ENCODE results near the gene SF1. TPM values are rescaled to one million over a fixed set of nuclear protein-coding genes. Genes with fewer than 3 reads are reported as not detected.
A peak's percentile ranks its signal among the peaks of the same experiment; 100 is the strongest.

Gene SF1
- total RNA-seq, 1 donor from 2014 or later = 120 TPM

DNA sequence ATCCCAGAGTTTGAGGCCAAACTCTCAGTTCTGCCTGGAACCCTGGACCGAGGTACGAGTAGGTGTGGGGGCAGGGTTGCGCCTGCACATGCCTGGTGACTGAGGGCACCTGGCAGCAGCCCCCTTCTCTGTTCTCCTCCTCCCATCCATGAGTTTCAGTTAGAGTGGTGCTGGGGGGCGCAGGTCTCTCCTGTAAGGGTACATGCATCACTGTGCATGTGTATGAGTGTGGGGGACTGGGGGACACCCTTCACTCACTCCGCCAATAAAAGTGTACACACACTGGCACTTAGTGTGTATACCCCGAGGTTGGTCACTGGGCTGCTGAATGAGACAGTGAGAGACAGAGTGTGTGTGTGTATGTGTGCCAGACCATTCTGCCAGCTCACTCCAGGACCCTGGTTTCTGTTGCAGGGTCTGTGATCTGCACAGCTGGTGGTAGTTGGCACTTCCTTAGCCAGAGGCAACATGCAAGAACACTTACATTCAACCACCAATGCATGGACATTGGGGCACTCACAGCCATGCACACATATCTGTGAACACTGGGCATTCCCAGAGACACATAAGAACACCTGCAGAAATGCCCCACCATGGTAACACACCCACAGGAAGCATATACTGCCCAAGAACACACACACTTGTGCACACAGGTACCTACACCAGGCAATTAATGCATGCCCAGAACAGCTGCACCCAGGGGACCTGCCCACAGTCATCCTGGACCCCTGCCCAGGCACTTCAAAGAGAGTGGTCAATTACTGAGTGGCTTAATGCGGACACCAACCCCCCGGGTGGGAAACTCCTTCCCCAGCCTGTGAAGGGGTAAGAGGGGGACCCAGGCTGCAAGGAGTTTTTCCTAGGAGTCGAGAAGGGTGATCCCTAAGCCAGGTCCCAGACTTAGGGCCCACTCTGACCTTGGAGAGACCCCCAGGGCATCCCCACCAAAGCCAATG lies 54.2 kb downstream of the SF1 start:
- no peak for DNase-seq (ENCODE audit: low spot score)

DNA sequence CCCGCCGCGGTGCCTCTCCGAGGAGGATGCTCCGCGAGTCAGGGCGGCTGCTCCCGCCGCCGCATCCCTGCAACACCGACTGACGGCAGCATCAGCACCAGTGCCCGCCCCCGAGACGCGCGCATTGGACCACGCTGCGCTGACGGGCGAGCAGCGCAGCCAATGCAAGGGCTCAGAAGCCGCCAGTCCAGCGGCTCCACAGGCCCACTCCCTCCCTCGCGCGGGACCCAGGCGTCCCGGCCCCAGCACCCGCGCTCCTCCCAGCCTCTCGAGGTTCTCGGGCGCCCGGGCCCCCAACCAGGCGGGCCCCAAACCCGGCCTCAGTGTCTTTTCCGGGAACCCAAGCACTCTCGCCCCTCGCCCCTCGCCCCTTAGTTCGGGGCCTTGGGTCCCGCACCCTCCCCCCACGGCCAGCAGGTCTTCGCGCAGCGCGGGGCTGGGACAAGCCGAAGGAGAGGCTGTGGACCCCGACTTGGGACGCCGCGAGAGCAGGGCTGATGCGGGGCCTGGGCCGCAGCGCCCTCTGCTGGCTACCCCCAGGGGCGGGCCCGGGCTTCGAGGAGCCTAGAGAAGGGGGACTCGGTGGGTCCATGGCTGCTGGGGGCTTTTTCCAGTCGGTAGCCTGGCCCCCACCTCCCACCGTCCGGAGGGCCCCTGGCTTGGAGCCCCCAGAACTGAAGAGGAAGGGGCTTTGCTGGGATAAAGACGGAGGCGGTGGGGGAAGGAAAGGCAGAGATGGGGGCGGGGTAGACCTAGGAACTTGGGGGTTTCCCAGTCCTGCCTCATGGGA lies 55.0 kb downstream of the SF1 start, which contains the start of gene NRXN2:
Gene NRXN2 (minus strand): TSS at position 81 of the 790 bp plus-strand sequence. CDS start 9,498 bp downstream, outside the sequence.
- DNase-seq (ENCODE audit: low spot score) = peak; percentile 84

DNA sequence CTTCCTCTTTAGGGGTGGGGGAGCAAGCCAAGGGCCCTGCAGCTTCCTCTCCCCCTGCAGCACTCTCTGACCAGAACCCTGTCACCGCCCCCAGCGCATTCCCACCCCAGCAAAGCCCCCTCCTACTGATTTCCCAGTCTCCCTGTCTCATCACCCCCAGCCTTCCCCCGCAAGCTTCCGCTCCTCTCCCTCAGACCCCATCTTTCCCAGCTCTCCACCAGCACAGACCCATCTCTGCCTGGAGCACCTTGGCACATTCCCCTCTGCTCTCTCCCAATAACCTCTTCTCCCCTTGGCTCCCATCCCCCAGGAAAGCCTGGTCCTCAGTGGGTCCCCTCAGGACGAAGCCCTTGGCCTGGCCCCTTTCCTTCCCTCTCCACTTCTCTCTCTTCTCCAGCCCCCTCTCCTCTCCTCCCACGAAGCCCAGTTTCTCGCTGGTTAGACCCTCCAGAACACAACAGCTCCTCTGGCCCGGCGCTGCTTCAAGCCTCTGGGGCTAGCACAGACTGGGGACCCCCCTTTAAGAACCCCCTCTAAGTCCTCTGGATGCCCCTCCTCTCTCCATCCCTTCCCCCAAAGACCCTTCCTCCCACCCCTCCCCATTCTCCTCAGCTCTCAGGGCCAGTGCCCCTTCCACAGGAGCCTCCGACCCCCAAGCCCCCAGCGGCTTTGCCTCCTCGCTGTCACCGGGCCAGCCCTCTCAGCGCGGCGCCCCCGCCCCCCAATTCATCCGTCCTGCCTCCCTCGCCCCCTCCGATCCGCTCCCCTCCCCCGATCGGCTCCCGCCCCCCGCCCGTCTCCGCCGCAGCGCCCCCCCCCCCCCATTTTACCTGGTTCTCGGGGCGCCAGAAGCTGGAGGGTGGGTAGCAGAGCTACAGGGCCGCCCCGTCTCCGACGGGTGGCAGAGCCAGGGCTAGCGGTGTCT lies 55.9 kb downstream of the SF1 start:
- DNase-seq (ENCODE audit: low spot score) = no peak

DNA sequence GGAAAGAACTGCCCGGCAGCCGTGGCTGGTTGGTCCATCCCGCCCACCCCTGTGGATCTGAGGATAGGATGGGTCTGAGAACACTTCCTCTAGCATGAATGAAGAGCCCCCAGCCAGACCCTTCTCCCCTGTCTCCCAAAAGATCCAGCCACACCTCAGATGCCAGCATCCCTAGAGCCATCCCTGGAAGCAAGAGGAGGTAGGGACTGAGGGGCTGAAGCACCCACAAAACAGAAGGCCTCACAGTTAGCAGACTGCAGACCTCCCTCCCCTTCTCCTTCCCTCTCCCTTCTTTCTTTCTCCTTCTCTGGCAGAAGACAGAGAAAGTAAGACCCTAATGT lies 57.0 kb downstream of the SF1 start:
- DNase-seq (ENCODE audit: low spot score) = no peak

DNA sequence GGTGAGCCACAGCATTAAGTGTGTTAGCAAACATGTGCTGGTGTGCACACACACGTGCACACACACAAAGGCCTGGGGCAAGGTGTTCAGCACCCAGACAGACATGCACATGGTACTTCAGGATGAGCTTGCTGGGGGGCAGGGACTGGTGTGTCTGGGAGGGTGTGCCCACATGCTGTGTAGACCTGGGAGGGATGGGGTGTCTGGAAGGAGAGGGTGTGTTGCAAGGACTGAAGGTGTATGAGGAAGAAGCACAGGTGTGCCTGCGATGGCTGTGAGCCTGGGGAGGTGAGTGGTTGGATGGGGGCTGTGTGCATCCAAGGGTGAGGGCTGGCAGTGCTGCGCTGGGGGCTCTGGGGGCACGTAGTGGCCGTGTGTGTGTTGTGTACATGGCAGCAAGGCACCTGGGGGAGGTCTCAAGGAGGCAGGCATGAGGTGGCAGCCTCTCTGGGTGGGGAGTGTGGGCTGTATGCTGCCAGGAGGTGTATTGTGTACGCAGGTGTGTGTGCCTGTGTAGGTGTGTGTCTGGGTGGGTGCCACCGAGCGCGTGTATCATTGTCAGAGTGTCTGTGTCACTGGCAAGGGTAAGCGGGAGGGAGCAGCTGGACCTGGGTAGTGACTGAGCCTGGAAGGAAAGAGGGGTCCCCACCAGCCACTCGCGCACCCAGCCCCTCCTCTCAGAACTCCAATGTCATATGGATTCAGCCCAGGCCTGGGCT lies 57.5 kb downstream of the SF1 start:
- no peak for DNase-seq (ENCODE audit: low spot score)

DNA sequence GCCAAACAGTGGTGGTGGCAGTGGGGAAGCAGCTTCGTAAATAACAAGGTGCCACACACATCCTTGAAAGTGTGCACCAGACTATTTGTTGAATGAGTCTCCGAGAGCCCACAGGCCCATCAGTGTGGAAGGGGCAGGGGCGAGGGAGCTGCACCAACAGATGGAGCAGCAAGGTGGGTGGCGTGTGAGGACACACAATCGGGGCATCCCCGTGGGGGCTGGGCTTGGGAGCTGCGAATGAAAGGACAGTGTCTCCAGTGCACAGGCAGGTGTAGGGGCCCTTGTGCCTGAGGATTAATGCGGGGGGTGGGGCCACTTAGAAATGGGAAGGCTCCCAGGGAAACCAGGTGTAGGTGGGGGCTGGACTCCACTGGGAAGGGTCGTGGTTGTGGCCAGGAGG lies 58.2 kb downstream of the SF1 start:
- DNase-seq (ENCODE audit: low spot score) = no peak

DNA sequence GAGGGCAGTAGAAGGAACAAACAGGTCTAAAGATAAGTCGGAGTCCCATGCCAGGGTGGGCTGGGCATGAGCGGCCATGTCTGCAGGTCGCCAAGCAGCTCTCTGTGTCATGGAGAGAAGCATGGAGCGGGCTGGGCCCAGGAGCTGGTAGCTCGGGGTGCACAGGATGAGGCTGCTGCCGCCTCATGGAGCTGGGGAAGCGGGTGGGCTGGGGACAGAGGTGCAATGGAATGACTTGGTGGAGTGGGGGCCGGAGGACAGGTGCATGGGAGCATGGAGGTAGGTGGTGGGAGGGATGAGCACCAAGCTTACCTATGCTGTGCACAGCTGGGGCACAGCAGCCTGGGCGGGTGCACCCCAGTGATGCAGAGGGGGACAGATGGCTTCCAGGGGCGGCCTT lies 58.9 kb downstream of the SF1 start:
- DNase-seq (ENCODE audit: low spot score) = no peak

DNA sequence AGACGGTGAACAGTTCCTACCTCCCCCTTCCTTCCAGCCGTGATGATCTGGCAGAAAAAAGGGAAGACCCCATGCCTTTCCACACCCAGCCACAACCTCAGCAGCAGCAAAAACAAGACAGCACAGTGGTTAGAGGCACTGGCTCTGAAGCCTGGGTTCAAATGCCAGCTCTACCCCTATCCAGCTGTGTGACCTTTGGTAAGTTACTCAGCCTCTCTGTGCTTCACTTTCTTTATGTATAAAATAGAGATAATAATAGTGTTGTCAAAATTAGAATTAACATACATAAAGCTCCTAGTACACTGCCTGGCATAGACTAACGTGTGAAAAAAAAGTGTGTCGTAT lies 59.6 kb downstream of the SF1 start:
- DNase-seq (ENCODE audit: low spot score) = no peak

DNA sequence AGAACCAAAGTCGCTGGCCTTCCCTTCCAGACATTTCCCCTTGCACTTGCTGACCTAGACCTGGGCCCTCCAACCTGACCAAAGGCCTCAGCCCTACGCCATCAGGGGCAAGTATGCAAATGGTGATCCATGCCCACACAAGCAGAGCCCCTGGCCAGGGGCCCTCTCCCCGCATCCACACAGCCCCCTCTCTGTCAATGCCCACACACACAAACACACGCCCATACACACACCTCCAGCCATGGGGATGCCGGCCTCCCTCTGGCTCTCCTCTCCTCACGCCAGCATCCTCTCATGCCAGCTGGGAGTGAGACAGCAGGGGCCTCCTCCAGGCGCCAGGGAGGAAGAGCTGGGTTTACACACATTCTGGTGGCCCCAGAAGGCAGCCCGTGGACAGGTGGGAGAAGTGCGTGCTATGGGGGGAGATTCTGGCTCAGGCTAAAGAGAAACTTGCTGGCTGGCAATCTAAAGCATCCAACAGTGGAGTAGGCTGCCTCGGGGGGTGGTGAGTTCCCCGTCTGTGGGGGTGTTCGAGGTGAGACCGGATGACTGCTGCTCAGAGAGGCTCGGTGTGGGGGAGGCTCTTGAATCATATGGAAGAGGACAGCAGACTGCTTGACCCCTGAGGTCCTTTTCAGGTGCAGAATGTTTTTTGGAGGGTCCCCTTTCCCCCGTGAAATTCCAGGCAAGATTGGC lies 60.1 kb downstream of the SF1 start:
- DNase-seq (ENCODE audit: low spot score) = no peak

DNA sequence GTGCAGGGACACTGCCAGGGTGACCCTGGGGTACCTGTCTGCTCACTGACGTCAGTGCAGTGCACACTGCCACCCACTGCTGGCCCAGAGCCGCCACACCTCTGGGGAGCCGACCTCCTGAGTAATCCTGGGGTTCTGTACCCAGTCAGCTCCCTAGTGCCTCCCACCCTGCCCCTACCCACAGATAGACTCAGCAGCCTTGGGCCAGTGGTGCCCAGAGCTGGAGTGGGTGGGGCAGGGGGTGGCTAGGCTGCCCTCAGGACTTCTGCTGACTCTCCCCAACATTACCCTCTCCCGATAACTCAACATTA lies 61.1 kb downstream of the SF1 start:
- DNase-seq (ENCODE audit: low spot score) = no peak

DNA sequence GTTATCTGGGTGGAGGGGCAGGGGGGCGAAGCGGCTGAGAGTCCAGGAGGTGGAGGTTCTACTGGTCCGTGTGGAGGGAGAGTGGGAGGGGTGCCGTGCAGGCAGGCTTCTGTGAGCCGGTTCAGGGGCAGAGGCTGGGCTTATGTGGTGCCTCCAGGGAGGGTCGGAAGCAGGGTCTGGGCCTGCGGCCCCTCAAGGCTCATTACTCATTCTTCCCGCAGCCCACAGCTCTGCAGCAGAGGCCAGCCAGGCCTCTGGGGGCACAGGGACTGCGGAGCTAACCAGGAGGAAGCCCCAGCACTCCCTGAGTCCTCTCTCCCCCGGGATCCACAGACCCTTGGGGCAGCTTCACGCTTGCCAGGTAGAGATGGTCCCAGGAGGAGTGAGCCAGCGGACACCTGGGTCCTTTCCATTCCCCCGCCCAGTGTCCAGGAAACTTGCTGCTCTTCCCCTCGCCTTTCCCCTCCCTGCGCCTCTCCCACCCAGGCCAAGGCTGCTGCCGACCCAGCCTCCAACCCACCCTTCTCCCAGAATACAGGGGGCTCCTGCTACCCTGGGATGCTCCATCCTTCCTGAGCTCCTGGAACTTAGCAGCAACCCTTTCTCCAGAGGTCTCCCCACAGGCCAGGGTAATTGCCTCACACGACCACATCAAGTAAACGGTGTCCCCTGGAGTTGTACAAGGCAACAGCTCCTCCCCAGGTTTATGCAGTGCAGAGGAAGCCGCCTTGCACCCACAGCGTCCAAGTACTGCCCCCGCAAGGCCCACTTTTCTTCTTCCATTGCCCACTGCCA lies 61.7 kb downstream of the SF1 start:
- no peak for DNase-seq (ENCODE audit: low spot score)

DNA sequence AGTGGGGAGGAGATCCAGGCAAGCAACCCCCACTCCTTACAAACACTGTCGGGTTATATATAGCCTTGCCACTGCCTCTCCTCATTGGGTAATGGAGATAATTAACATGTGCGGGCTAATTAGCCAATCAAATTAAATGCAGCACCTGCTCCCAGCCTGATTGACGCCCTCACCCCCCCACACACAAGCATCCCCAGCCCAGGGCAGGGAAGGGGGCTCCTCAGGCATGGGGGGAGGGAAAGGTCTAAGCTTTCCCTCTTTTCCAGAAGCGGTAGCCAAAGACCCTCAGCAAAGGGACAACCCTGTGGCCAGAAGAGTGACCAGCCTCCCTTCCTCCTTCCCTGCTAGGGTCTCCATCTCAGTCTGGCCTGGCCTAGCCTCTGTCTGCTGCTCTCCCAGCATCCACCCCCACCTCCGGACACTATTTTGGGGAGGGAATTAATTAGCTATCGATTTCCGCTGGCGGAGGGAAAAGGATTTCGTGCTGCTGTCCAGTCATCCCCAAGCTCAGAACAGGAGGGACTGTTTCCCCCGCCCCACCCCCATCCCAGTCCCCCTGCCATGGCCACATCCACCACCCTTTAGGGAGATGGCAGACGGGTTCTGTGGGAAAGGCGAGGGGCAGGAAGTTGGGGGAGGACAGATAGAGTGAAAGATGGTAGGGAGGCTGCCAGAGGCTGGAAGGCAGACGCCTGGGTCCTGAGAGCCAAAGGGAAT lies 62.4 kb downstream of the SF1 start:
- no peak for DNase-seq (ENCODE audit: low spot score)

DNA sequence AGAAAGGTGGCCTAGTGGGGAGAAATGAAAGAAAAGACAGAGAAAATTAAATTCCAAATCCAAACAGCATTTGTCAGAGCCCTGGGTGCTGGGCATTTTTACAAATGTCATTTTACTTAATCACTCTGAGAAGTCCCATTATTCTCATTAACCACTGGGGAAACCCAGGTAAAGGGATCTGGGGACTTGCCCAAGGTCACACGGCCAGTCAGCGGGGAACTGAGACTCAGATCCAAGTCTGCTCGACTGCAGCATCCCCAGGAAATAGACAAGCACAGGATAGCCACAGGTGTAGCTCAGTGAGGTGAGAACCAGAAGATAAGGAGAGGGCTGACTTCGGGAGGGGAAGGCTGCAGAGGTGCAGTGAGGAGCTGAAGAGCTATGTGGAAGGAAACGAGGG lies 63.2 kb downstream of the SF1 start:
- DNase-seq (ENCODE audit: low spot score) = no peak

DNA sequence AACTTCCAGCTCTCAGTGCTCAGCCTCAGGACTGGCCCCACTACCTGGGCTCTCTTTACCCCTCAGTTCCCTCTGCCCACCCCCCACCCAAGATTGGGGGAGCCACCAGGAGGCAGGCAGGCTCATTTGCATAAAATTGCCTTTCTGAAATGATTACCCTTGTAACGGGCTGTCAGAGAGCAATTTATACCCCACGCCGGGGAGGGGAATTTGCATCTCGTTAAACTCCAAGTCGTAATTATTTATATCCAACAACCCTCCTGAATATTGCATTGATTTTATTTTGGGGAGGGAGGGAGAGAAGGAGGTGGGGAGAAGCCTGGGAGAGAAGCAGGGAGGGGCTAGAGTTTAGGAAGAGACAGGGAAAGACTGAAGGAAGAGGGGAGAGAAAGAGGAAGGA lies 63.7 kb downstream of the SF1 start:
- no peak for DNase-seq (ENCODE audit: low spot score)

Other genes starting within 250 kb of the SF1 start
- 2.9 TPM for gene SLC22A11, start 222.6 kb downstream of the SF1 start, total RNA-seq (ENCODE audit: insufficient read depth, low replicate concordance)
- 2.4 TPM for gene SLC22A12, start 187.3 kb downstream of the SF1 start, total RNA-seq (ENCODE audit: insufficient read depth, low replicate concordance)
- 43.6 TPM for gene NRXN2, start 55.3 kb downstream of the SF1 start, total RNA-seq (ENCODE audit: insufficient read depth, low replicate concordance)
- gene RASGRP2, start 34.4 kb downstream of the SF1 start, total RNA-seq (ENCODE audit: insufficient read depth, low replicate concordance) = 15.9 TPM
- 14.7 TPM for gene PYGM, start 18.6 kb downstream of the SF1 start, total RNA-seq (ENCODE audit: insufficient read depth, low replicate concordance)
- gene MAP4K2, start 24.7 kb upstream of the SF1 start, total RNA-seq (ENCODE audit: insufficient read depth, low replicate concordance) = 2.6 TPM
- gene MEN1, start 32.0 kb upstream of the SF1 start, total RNA-seq (ENCODE audit: insufficient read depth, low replicate concordance) = 4.3 TPM
- 0.96 TPM for gene CDC42BPG, start 66.1 kb upstream of the SF1 start, total RNA-seq (ENCODE audit: insufficient read depth, low replicate concordance)
- gene EHD1, start 100.1 kb upstream of the SF1 start, total RNA-seq (ENCODE audit: insufficient read depth, low replicate concordance) = 56.8 TPM
- gene ATG2A, start 138.7 kb upstream of the SF1 start, total RNA-seq (ENCODE audit: insufficient read depth, low replicate concordance) = 5.3 TPM
- 3.6 TPM for gene PPP2R5B, start 146.1 kb upstream of the SF1 start, total RNA-seq (ENCODE audit: insufficient read depth, low replicate concordance)
- not detected for gene GPHA2, start 157.4 kb upstream of the SF1 start, total RNA-seq (ENCODE audit: insufficient read depth, low replicate concordance)
- not detected for gene MAJIN, start 193.6 kb upstream of the SF1 start, total RNA-seq (ENCODE audit: insufficient read depth, low replicate concordance)
- not detected for gene BATF2, start 218.4 kb upstream of the SF1 start, total RNA-seq (ENCODE audit: insufficient read depth, low replicate concordance)
- gene ARL2, start 235.6 kb upstream of the SF1 start, total RNA-seq (ENCODE audit: insufficient read depth, low replicate concordance) = 60.2 TPM
- 19.0 TPM for gene SNX15, start 248.9 kb upstream of the SF1 start, total RNA-seq (ENCODE audit: insufficient read depth, low replicate concordance)